DND-41 (cell line): ENCODE results near the gene MCRS1.

Experiments
- ATAC-seq: fragments of 200-7000 bp; cut with Tn5 transposase; 3 replicates; pipeline ENCODE4 v1.9.1; 2021; ENCODE audit warnings: low read depth; ENCODE audit not compliant: insufficient read depth
- DNase-seq: peaks from one replicate; pipeline ENCODE4 v3.0.0-alpha.2; 2020
- H2AFZ ChIP-seq: 2 replicates; pipeline ENCODE4 v1.6.0; 2012; ENCODE audit warnings: low read depth, low read length
- H3K27ac ChIP-seq: 2 replicates; pipeline ENCODE4 v1.5.1; 2012; ENCODE audit warnings: low read length, inconsistent platforms
- H3K27me3 ChIP-seq: fragments of 200-600 bp; sonication (generic); 2 replicates; pipeline ENCODE4 v1.6.0; 2012; ENCODE audit warnings: low read length, mild to moderate bottlenecking, inconsistent platforms; ENCODE audit not compliant: insufficient read depth, poor library complexity
- H3K36me3 ChIP-seq: 2 replicates; pipeline ENCODE4 v1.5.1; 2012; ENCODE audit warnings: low read length, inconsistent platforms; ENCODE audit not compliant: insufficient read depth
- H3K4me1 ChIP-seq: 2 replicates; pipeline ENCODE4 v1.5.1; 2012; ENCODE audit warnings: mild to moderate bottlenecking, low read length; ENCODE audit not compliant: insufficient read depth
- H3K4me2 ChIP-seq: 2 replicates; pipeline ENCODE4 v1.6.0; 2012; ENCODE audit warnings: mild to moderate bottlenecking, moderate library complexity, low read length, inconsistent platforms; ENCODE audit not compliant: insufficient read depth
- H3K4me3 ChIP-seq, 2 experiments: fragments of 200-600 bp in 1 of 2; shearing (Covaris generic) in 1 of 2; 2 replicates each; pipeline ENCODE4 v1.5.1; 2012 to 2016; ENCODE audit warnings: inconsistent platforms in 2 of 2, low read length in 2 of 2, mild to moderate bottlenecking in 2 of 2, low read depth in 1 of 2, moderate library complexity in 1 of 2
- H3K79me2 ChIP-seq: 2 replicates; pipeline ENCODE4 v1.6.0; 2012; ENCODE audit warnings: low read length, inconsistent platforms; ENCODE audit not compliant: insufficient read depth
- H3K9ac ChIP-seq: 2 replicates; pipeline ENCODE4 v1.6.0; 2012; ENCODE audit warnings: low read depth, mild to moderate bottlenecking, inconsistent platforms, low read length, moderate library complexity
- H3K9me3 ChIP-seq: 2 replicates; pipeline ENCODE4 v1.5.1; 2012; ENCODE audit warnings: low read length, moderate library complexity, mild to moderate bottlenecking, inconsistent platforms; ENCODE audit not compliant: insufficient read depth, severe bottlenecking
- H4K20me1 ChIP-seq: 2 replicates; pipeline ENCODE4 v1.6.0; 2012; ENCODE audit warnings: low read length; ENCODE audit not compliant: insufficient read depth
- EZH2 ChIP-seq: IDR thresholded peaks from 3 replicates; pipeline ENCODE4 v1.6.1; 2012; ENCODE audit warnings: borderline replicate concordance, low read depth, mild to moderate bottlenecking, moderate library complexity, low read length, inconsistent platforms; ENCODE audit not compliant: severe bottlenecking
- TF ChIP-seq, protein P1 (sequence below): IDR thresholded peaks from 2 replicates; pipeline ENCODE4 v1.5.1; 2012; ENCODE audit warnings: borderline replicate concordance, low read length, moderate library complexity, mild to moderate bottlenecking; ENCODE audit not compliant: poor library complexity, severe bottlenecking; ENCODE audit errors: extremely low read depth

Gene MCRS1

GRCh38 chr12:49537231-49537751 is 30.7 kb downstream of the MCRS1 start:
- Histone ChIP-seq H3K4me2 (no peak overlapping the region), H2AFZ (no peak overlapping the region), H3K4me1 (peaks cover 17% of the 10 kb centered on the region), H4K20me1 (peaks cover 15% of the 10 kb centered on the region), H3K36me3 (no peaks in the 10 kb centered on the region), H3K27ac (no peak overlapping the region), H3K27me3 (peaks cover 29% of the 10 kb centered on the region), H3K4me3 (no peak overlapping the region), H3K9me3 (no peaks in the 10 kb centered on the region), H3K9ac (no peak overlapping the region), H3K79me2 (no peaks in the 10 kb centered on the region)
- no peak for DNase-seq
- no peak for TF ChIP-seq EZH2
- TF ChIP-seq, protein P1, sequence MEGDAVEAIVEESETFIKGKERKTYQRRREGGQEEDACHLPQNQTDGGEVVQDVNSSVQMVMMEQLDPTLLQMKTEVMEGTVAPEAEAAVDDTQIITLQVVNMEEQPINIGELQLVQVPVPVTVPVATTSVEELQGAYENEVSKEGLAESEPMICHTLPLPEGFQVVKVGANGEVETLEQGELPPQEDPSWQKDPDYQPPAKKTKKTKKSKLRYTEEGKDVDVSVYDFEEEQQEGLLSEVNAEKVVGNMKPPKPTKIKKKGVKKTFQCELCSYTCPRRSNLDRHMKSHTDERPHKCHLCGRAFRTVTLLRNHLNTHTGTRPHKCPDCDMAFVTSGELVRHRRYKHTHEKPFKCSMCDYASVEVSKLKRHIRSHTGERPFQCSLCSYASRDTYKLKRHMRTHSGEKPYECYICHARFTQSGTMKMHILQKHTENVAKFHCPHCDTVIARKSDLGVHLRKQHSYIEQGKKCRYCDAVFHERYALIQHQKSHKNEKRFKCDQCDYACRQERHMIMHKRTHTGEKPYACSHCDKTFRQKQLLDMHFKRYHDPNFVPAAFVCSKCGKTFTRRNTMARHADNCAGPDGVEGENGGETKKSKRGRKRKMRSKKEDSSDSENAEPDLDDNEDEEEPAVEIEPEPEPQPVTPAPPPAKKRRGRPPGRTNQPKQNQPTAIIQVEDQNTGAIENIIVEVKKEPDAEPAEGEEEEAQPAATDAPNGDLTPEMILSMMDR = no peak
- ATAC-seq = no peak

DNA sequence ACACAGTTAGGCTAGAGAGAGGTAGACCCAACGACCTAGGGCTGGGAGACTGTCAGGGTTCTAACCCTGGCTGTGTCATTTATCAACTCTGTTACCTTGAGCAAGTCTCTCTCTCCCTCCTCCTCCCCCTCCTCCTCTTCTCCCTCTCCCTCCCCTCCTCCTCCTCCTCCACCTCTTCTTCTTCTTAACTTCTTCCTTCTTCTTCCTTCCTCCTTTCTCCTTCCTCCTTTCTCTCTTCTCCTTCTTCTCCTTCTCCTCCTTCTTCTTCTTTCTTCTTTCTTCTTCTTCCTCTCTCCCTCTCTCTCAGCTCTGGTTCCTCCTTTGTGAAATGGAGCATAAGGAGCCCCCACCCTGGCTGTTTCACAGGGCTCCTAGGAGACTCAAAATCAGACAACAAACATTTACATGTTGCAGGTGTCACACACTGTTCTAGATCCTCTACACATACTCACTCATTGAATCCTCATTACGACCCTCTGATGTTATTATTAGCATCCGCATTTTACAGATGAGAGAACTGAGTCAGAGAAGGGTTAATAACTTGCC is 31.3 kb downstream of the MCRS1 start:
- Histone ChIP-seq H2AFZ (no peak overlapping the region), H4K20me1 (peaks cover 15% of the 10 kb centered on the region), H3K9ac (no peak overlapping the region), H3K9me3 (no peaks in the 10 kb centered on the region), H3K27me3 (peaks cover 29% of the 10 kb centered on the region), H3K4me2 (no peak overlapping the region), H3K79me2 (no peaks in the 10 kb centered on the region), H3K4me3 (no peak overlapping the region), H3K36me3 (no peaks in the 10 kb centered on the region), H3K4me1 (peaks cover 17% of the 10 kb centered on the region), H3K27ac (no peak overlapping the region)
- no peak for DNase-seq
- no peak for TF ChIP-seq EZH2
- TF ChIP-seq, protein P1 = no peak
- no peak for ATAC-seq

DNA sequence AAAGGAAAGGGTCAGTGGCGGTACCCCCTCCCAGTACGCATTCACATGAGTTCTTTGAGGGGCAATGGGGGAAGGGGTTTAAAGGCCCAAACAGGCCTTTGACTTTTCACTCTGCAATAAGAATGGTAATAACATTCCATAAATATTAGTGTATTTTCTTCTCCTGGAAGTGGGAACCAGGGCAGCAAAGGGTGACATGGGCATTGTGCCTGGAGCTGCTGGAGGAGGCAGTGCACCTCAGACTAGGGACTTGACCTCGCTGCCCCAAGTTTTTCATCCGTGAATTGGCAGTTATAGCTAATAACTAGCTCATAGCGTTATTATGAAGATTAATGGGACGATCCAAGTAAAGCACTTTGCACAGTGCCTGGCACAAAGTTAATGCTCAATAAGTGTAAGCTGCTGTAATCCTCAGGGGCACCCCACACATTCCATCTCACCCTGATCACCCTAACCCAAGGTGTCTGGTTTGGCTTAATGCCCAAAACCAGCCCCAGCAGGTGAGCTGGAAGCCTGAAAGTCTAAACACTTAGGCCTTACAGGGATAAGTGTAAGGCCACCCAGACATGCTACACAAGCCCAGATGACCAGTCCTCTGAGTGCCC is 31.9 kb downstream of the MCRS1 start:
- Histone ChIP-seq H3K79me2 (no peaks in the 10 kb centered on the region), H3K4me2 (no peak overlapping the region), H3K27me3 (peaks cover 29% of the 10 kb centered on the region), H3K27ac (no peak overlapping the region), H3K4me3 (no peak overlapping the region), H4K20me1 (peaks cover 15% of the 10 kb centered on the region), H3K9ac (no peak overlapping the region), H2AFZ (no peak overlapping the region), H3K36me3 (no peaks in the 10 kb centered on the region), H3K4me1 (peaks cover 17% of the 10 kb centered on the region), H3K9me3 (no peaks in the 10 kb centered on the region)
- TF ChIP-seq, protein P1 = no peak
- no peak for TF ChIP-seq EZH2
- DNase-seq (no peak), ATAC-seq (no peak)
